Fibroblast of lung (primary cell): ENCODE results near the gene RAB19.

ENCODE experiments used
- CTCF ChIP-seq, 2 donors: IDR thresholded peaks in 1 of 2; conservative IDR thresholded peaks in 1 of 2; 1 replicate in 1 of 2; 2 replicates in 1 of 2; pipeline ENCODE4 v1.5.1; 2011 to 2012; ENCODE audit warnings: low read length in 2 of 2, control low read depth in 1 of 2, inconsistent platforms in 1 of 2, low read depth in 1 of 2, mild to moderate bottlenecking in 1 of 2
- EZH2 ChIP-seq: IDR thresholded peaks from 2 replicates; pipeline ENCODE4 v1.5.1; 2012; ENCODE audit warnings: low read length, control low read depth, mild to moderate bottlenecking; ENCODE audit errors: missing control alignments

GRCh38 chr7:140451716-140452115 is 47.9 kb downstream of the RAB19 start:
- TF ChIP-seq CTCF (conservative IDR thresholded peaks at IDR 0.05 in 1 of 2, IDR thresholded peaks at IDR 0.05 in 1 of 2; ENCODE audit: low read depth in 1 of 2, low read length in 2 of 2) = no peak
- TF ChIP-seq EZH2 = no peak
